GM23248 (cell line): ENCODE data around the gene NPTX2. TPM values are rescaled to one million over a fixed set of nuclear protein-coding genes. Genes with fewer than 3 reads are reported as not detected.

ENCODE experiments used
- DNase-seq: peaks from one replicate; pipeline ENCODE4 v3.0.0-alpha.2; 2015
- H2AFZ ChIP-seq: fragments of 200-600 bp; sonication (generic); 2 replicates; pipeline ENCODE4 v1.6.1; 2016; ENCODE audit warnings: antibody characterized with exemption
- H3F3A ChIP-seq: fragments of 200-600 bp; sonication (generic); 2 replicates; pipeline ENCODE4 v1.6.1; 2016; ENCODE audit warnings: mild to moderate bottlenecking, antibody characterized with exemption, mixed run types; ENCODE audit not compliant: insufficient read depth
- H3K27ac ChIP-seq: fragments of 200-600 bp; sonication (generic); 2 replicates; pipeline ENCODE4 v1.5.1; 2016; ENCODE audit warnings: mild to moderate bottlenecking
- H3K27me3 ChIP-seq: fragments of 200-600 bp; sonication (generic); replicated peaks from 2 replicates; pipeline ENCODE4 v1.6.1; 2016; ENCODE audit warnings: mild to moderate bottlenecking; ENCODE audit not compliant: insufficient read depth
- H3K36me3 ChIP-seq: fragments of 200-600 bp; sonication (generic); 2 replicates; pipeline ENCODE4 v1.6.1; 2016; ENCODE audit warnings: low read depth, mild to moderate bottlenecking
- H3K4me1 ChIP-seq: fragments of 200-600 bp; sonication (generic); 2 replicates; pipeline ENCODE4 v1.6.1; 2016; ENCODE audit warnings: mild to moderate bottlenecking; ENCODE audit not compliant: insufficient read depth
- H3K4me2 ChIP-seq: fragments of 200-600 bp; sonication (generic); one replicate; pipeline ENCODE4 v1.6.1; 2016; ENCODE audit warnings: mild to moderate bottlenecking; ENCODE audit not compliant: unreplicated experiment
- H3K4me3 ChIP-seq: fragments of 200-600 bp; sonication (generic); 2 replicates; pipeline ENCODE4 v1.5.1; 2016; ENCODE audit warnings: mild to moderate bottlenecking
- H3K79me2 ChIP-seq: fragments of 200-600 bp; sonication (generic); 2 replicates; pipeline ENCODE4 v1.6.1; 2016; ENCODE audit warnings: mild to moderate bottlenecking; ENCODE audit not compliant: insufficient read depth
- H3K9ac ChIP-seq: fragments of 200-600 bp; sonication (generic); 2 replicates; pipeline ENCODE4 v1.6.1; 2016; ENCODE audit warnings: mild to moderate bottlenecking
- H3K9me2 ChIP-seq: fragments of 200-600 bp; sonication (generic); 2 replicates; pipeline ENCODE4 v1.6.1; 2016; ENCODE audit warnings: mixed run types, mild to moderate bottlenecking, moderate library complexity; ENCODE audit not compliant: insufficient read depth
- H3K9me3 ChIP-seq: fragments of 200-600 bp; sonication (generic); one replicate; pipeline ENCODE4 v1.6.1; 2017; ENCODE audit warnings: low read depth
- H4K20me1 ChIP-seq: fragments of 200-600 bp; sonication (generic); 2 replicates; pipeline ENCODE4 v1.6.0; 2016; ENCODE audit not compliant: insufficient read depth
- EZH2 ChIP-seq: fragments of 200-600 bp; sonication (generic); IDR thresholded peaks from 2 replicates; pipeline ENCODE4 v1.6.1; 2018; ENCODE audit warnings: antibody characterized with exemption, mild to moderate bottlenecking; ENCODE audit not compliant: insufficient read depth, poor library complexity, severe bottlenecking
- EZH2phosphoT487 ChIP-seq: fragments of 200-600 bp; sonication (generic); IDR thresholded peaks from 2 replicates; pipeline ENCODE4 v1.6.1; 2018; ENCODE audit warnings: antibody characterized with exemption, moderate library complexity, mild to moderate bottlenecking, low read depth; ENCODE audit not compliant: insufficient read depth
- WGBS, 2 experiments: methylation state at CpG; one replicate each; pipeline ENCODE4 v1.1.6; 2015 to 2017; ENCODE audit warnings: low lambda C conversion rate in 2 of 2, low coverage in 1 of 2; ENCODE audit errors: missing lambda C conversion rate in 2 of 2; 5-methylcytosine and 5-hydroxymethylcytosine counted together
- in situ Hi-C: fragments of 300-500 bp; cut with MboI; formaldehyde crosslinking; loops from 2 replicates; pipeline ENCODE4 v1.15.0; 2020
- polyA plus RNA-seq: library from polyadenylated mRNA; unstranded; fragments of >200 nt; fragmentation: Nextera tagmentation; extraction: Ambion mirVana; gene quantifications from 2 replicates; pipeline ENCODE4 v1.2.1, GENCODE V29; 2016
- total RNA-seq: library from RNA; depleted of rRNA; stranded (reverse); fragments of >200 nt; shearing (Covaris generic); gene quantifications from 2 replicates; pipeline ENCODE4 v1.2.3, GENCODE V29; 2014

The NPTX2 gene
- total and polyA plus RNA-seq, 2 experiments from 2014 or later = 0.30 to 0.97 TPM

DNA sequence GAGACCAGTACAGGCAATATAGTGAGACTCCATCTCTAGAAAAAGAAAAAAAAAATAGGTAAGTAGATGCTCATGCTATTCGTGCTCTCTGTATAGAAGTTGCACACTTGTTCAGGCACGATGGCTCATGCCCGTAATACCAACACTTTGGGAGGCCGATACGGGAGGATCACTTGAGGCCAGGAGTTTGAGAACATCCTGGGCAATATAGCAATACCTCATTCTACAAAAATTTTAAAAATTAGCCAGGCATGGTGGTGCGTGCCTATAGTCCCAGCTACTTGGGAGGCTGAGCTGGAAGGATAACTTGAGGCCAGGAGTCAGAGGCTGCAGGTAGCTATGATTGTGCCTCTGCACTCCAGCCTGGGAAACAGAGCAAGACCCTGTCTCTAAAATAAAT is 17.2 kb upstream of the NPTX2 start:
- WGBS, 2 experiments = 54 to 57% methylated on average over 6 of the region's 6 CpGs

DNA sequence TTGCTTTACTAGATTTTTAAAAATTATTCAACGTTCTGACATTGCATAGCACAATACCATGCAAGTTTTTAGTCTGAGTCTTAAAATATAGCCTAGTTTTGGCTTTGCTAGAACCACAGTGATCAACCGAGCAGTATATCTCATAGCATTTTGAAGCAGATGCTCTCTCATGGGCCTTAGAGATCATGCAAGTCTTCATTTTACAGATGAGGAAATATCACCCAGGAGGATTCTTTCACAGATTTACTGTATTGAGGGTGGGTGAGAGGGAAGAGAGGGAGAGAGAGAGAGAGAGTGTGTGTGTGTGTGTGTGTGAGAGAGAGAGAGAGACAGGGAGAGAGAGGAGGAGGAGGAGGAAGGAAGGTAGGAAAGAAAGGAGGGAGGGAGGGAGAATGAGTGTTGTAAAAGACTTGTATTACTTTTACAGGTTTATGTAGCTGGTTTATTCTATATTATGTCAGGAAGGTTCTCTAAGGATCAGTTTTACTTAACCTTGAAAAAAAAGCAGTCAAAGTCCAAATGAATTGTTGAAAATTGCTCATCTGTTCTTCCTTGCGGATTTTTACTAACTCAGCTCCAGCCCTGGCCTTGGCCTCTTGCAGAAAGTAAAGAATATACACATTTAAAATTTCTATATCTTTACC is 14.2 kb upstream of the NPTX2 start:
- H3K4me3 ChIP-seq = no peak overlapping the region
- H2AFZ ChIP-seq = no peak overlapping the region
- no peaks in the 10 kb centered on the region for H3K36me3 ChIP-seq
- H3K9me2 ChIP-seq = no peaks in the 10 kb centered on the region
- no peak overlapping the region for H3K4me2 ChIP-seq
- no peaks in the 10 kb centered on the region for H3K9me3 ChIP-seq
- H3K27me3 ChIP-seq = no peaks in the 10 kb centered on the region
- no peaks in the 10 kb centered on the region for H4K20me1 ChIP-seq
- H3F3A ChIP-seq = no peaks in the 10 kb centered on the region
- in situ Hi-C loops = no loop called here
- no peak overlapping the region for H3K9ac ChIP-seq
- no peak overlapping the region for H3K27ac ChIP-seq
- no peak for DNase-seq
- no peaks in the 10 kb centered on the region for H3K4me1 ChIP-seq
- no peaks in the 10 kb centered on the region for H3K79me2 ChIP-seq
- 6 to 14% methylated on average over 3 of the region's 3 CpGs for WGBS, 2 experiments
- TF ChIP-seq EZH2 (no peak), EZH2phosphoT487 (no peak)

More for the DNA sequence above, 17.2 kb upstream of the NPTX2 start:
- no peak for TF ChIP-seq EZH2phosphoT487
- DNase-seq = no peak
- no peaks in the 10 kb centered on the region for H3K9me3 ChIP-seq
- no peaks in the 10 kb centered on the region for H3K9me2 ChIP-seq
- H4K20me1 ChIP-seq = no peaks in the 10 kb centered on the region
- H2AFZ ChIP-seq = no peak overlapping the region
- H3K9ac ChIP-seq = no peak overlapping the region
- H3K4me3 ChIP-seq = no peak overlapping the region
- no peaks in the 10 kb centered on the region for H3K79me2 ChIP-seq
- no peaks in the 10 kb centered on the region for H3F3A ChIP-seq
- H3K4me2 ChIP-seq = no peak overlapping the region
- in situ Hi-C loops = no loop called here
- no peaks in the 10 kb centered on the region for H3K4me1 ChIP-seq
- no peaks in the 10 kb centered on the region for H3K27me3 ChIP-seq
- H3K27ac ChIP-seq = no peak overlapping the region
- H3K36me3 ChIP-seq = no peaks in the 10 kb centered on the region

GRCh38 chr7:98603399-98603788 is 13.7 kb upstream of the NPTX2 start:
- Histone ChIP-seq H3K4me3 (no peak overlapping the region), H2AFZ (no peak overlapping the region), H3K4me1 (no peaks in the 10 kb centered on the region), H3F3A (no peaks in the 10 kb centered on the region), H3K9ac (no peak overlapping the region), H3K27me3 (no peaks in the 10 kb centered on the region), H3K36me3 (no peaks in the 10 kb centered on the region), H3K27ac (no peak overlapping the region), H4K20me1 (no peaks in the 10 kb centered on the region), H3K4me2 (no peak overlapping the region), H3K9me2 (no peaks in the 10 kb centered on the region), H3K9me3 (no peaks in the 10 kb centered on the region), H3K79me2 (no peaks in the 10 kb centered on the region)
- WGBS, 2 experiments = 15 to 19% methylated on average over 3 of the region's 3 CpGs
- TF ChIP-seq EZH2phosphoT487 (no peak), EZH2 (no peak)
- in situ Hi-C loops = no loop called here
- no peak for DNase-seq

DNA sequence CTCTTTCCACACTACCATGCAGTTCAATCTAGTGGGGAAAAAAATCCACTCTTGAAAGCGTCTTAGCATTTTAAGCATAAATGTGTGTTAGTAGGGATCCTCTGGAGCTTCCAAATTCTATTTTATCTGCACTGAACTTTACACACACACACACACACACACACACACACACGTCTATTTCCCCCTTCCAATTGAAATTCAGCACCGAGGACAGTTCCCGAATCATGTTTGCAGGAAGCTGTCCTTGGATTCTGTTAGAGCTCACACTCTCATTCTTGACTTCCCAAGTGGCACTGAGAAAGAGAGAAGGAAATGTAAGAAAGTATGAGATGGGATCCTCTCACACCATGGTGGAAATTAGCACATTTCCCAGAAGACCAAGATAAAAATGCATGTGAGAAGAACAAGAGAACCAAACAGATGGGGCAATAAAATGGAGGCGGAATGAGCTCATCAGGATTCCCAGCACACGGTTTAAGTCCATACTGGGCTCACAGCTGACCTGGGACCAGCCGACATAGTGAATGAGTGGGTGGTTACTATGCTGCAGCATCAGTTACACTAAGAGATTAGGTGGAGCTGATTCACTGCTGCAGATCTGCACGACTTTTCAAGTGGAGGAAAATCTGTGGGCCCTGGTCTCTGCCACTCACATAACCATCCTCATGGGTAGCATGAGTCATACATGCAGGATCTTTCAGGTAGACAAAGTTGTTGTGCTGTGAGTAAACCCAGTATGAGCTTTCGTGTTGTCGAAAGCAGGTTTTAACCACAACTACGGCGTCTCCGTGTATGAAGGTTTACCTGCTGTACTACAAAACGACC is 3.3 kb upstream of the NPTX2 start:
- 39 to 41% methylated on average over 14 of the region's 14 CpGs for WGBS, 2 experiments

More for the DNA sequence above, 3.3 kb upstream of the NPTX2 start:
- no peak for TF ChIP-seq EZH2phosphoT487
- no peak for TF ChIP-seq EZH2
- H3K27ac ChIP-seq = no peak overlapping the region
- H3K4me2 ChIP-seq = no peak overlapping the region
- H3K9me2 ChIP-seq = no peaks in the 10 kb centered on the region
- H3K36me3 ChIP-seq = no peaks in the 10 kb centered on the region
- H3K79me2 ChIP-seq = no peaks in the 10 kb centered on the region
- no peak overlapping the region for H3K9ac ChIP-seq
- H2AFZ ChIP-seq = no peak overlapping the region
- peaks cover 21% of the 10 kb centered on the region for H3K27me3 ChIP-seq
- H3K9me3 ChIP-seq = no peaks in the 10 kb centered on the region
- DNase-seq = peak; percentile 29
- no peak overlapping the region for H3K4me3 ChIP-seq
- H3F3A ChIP-seq = no peaks in the 10 kb centered on the region
- in situ Hi-C loops = no loop called here
- no peaks in the 10 kb centered on the region for H3K4me1 ChIP-seq
- H4K20me1 ChIP-seq = no peaks in the 10 kb centered on the region
